Tibial nerve (tissue), 4 donors: ENCODE data around the gene MAP1B.

ENCODE experiments used
- EP300 ChIP-seq, 2 donors: sonication (generic); formaldehyde crosslinking; IDR thresholded peaks; one replicate each; pipeline ENCODE4 v1.6.1; 2017; ENCODE audit warnings: antibody characterized with exemption in 2 of 2, mild to moderate bottlenecking in 1 of 2
- POLR2A ChIP-seq, 2 donors: fragments of 450-650 bp; IDR thresholded peaks; one replicate each; pipeline ENCODE4 v1.6.1; 2017; ENCODE audit warnings: antibody characterized with exemption in 2 of 2, mild to moderate bottlenecking in 2 of 2, moderate library complexity in 2 of 2
- TF ChIP-seq, protein P1 (sequence below), 5 experiments: fragments of 200-600 bp in 3 of 5; fragments of 450-650 bp in 2 of 5; sonication (generic) in 3 of 5; IDR thresholded peaks; one replicate each; pipeline ENCODE4 v1.5.1; 2016 to 2019; ENCODE audit warnings: antibody characterized with exemption in 5 of 5, mild to moderate bottlenecking in 3 of 5, moderate library complexity in 2 of 5

DNA sequence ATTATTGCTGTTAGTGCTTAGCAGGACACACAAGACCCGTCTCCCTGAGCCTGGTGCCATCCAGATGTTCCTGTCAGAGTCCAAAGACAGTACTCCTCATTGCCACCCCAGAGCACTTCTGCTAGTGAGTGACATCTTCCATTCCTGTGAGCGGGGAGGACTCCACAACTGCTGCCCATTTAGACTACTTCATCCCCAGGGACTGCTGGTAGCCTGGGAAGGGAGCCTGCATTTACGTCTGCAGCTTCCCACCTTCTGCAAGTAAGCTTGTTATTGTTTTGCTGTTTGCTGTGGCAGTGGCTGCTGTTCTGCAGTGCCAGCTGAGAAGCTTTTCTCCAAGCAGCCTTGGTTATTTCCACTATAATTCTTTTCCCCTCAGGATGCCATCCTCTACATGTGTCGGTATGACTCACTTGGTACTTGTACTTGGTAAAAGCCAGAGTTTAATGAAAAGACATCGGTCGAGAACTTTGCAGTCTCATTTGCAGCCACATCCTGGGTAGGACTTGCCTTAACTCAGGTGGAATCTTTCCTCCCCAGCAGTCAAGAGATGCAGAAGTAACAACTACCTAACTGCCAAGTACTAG is 10.6 kb upstream of the MAP1B start:
- TF ChIP-seq POLR2A (IDR thresholded peaks at IDR 0.05) (no peak), EP300 (IDR thresholded peaks at IDR 0.05) (no peak)
- TF ChIP-seq, protein P1, sequence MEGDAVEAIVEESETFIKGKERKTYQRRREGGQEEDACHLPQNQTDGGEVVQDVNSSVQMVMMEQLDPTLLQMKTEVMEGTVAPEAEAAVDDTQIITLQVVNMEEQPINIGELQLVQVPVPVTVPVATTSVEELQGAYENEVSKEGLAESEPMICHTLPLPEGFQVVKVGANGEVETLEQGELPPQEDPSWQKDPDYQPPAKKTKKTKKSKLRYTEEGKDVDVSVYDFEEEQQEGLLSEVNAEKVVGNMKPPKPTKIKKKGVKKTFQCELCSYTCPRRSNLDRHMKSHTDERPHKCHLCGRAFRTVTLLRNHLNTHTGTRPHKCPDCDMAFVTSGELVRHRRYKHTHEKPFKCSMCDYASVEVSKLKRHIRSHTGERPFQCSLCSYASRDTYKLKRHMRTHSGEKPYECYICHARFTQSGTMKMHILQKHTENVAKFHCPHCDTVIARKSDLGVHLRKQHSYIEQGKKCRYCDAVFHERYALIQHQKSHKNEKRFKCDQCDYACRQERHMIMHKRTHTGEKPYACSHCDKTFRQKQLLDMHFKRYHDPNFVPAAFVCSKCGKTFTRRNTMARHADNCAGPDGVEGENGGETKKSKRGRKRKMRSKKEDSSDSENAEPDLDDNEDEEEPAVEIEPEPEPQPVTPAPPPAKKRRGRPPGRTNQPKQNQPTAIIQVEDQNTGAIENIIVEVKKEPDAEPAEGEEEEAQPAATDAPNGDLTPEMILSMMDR (IDR thresholded peaks at IDR 0.05) = no peak
